Hematopoietic multipotent progenitor cell treated with erythropoietin and hydrocortisone succinate and interleukin-3 and kit ligand, for 6 days (in vitro differentiated cells): Measurements from ENCODE around the gene TARM1.
"Not testable (repeated sequence)": the region's sequence is repeated elsewhere in the genome, so short reads cannot be mapped to it uniquely, and the experiment has no call there.

Experiments
- DNase-seq: peaks from one replicate; pipeline ENCODE4 v3.0.0-alpha.2; 2015

The TARM1 gene

GRCh38 chr19:54099190-54099902 is 18.2 kb upstream of the TARM1 start:
- DNase-seq: no peak

DNA sequence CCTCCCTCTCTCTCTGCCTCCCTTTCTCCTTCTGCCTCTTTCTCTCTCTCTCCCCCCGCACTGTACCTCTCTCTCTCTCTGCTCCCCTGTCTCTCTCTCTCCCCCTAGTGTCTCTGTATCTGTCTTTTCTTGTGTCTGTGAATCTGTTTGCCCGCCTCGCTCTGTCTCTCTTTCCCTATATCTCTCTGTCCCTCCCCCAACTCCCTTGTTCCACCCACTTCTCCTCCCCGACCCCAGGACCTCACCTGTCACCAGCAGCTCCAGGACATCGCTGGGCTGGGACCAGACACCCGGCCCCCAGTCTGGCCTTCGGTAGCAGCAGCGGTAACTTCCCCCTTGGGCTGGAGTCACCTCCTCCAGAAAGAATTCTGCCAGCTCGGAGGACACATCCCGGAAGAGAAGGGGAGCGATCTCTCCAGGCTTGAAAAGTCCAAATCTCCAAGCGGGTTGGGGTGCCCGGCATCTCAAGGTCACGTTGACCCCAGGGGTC is 15.5 kb upstream of the TARM1 start:
- peak; percentile 67 for DNase-seq

DNA sequence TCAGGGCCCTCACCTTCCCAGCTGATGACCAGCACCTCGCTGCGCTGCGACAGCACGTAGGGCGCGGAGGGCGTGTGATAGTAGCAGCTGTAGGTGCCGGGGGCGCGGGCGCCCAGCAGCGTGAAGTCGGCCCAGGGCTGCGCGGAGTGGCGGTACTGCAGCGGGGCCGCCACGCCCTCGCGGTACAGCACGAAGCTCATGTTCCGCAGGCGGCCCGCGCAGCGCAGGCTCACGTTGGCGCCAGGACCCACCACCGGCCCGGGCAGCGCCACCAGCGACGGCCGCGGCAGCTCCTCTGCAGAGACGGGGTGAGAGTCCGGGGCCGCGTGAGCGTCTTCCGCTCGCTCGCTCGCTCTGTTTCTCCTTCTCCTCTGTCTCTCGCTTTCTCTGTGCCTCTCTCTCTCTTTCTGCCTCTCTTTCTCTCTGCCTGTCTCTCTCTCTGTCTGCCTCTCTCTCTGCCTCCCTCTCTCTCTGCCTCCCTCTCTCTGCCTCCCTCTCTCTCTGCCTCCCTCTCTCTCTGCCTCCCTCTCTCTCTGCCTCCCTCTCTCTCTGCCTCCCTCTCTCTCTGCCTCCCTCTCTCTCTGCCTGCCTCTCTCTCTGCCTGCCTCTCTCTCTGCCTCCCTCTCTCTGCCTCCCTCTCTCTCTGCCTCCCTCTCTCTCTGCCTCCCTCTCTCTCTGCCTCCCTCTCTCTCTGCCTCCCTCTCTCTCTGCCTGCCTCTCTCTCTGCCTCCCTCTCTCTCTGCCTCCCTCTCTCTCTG is 14.9 kb upstream of the TARM1 start:
- peak; percentile 51 for DNase-seq

- no peak for DNase-seq
Measured at GRCh38 chr19:54095136-54095858, 14.1 kb upstream of the TARM1 start.

DNA sequence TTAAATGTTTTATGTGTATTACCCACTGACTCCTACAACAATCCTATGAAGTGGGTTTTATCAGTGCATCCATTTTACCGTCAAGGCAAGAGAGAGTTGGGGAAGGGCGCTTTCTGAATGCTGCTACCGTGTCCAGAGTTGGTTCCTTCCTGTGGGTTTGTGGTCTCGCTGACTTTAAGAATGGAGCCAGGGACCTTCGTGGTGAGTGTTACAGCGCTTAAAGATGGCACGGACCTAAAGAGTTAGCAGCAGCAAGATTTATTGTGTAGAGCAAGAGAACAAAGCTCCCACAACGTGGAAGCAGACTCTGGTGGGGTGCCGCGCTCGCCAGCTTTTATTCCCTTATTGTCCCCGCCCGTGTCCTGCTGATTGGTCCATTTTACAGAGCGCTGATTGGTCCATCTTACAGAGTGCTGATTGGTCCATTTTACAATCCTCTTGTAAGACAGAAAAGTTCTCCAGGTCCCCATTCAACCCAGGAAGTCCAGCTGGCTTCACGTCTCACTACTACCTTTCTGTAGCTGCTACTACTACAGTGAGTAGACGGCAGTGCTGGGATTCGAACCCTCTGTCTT is 13.3 kb upstream of the TARM1 start:
- DNase-seq: no peak

DNA sequence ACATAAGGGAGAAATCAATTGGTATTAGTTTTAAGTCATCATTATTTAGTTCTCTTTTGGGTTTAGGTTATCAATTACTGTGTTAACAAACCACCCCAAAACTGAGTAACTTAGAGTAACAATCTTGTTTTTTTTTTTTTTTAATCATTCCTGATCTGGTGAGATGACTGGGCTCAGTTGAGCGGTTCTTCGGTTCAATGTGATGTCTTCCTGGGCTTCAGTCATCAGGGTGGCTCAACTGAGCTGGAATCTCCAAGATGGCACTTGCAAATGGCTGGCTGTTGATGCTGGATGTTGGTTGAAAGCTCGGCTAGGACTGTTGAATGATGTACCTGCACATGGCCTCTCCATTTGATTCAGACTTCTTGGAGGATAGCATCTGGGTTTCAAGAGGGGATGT is 3.2 kb upstream of the TARM1 start:
- DNase-seq: no peak

DNA sequence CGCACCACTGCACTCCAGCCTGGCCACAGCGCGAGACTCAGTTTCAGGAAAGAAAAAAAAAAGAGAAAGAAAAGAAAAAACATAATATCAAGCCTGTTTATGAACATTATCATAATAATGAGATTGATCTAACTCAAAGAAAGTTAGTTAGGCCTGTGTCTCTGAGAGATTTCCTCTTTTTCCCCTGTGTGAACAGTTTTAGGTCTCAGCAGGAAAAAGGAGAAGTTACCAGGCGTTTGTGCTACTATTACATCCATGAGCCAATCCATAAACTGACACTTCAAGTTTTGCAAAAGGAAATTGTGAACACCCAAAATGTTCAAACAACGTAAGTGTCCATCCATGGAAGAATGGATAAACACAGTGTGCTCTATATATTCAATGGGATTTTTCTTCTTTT is 3.8 kb downstream of the TARM1 start:
- peak; percentile 47 for DNase-seq

GRCh38 chr19:54074851-54075250 is 6.3 kb downstream of the TARM1 start:
- DNase-seq: no peak

DNA sequence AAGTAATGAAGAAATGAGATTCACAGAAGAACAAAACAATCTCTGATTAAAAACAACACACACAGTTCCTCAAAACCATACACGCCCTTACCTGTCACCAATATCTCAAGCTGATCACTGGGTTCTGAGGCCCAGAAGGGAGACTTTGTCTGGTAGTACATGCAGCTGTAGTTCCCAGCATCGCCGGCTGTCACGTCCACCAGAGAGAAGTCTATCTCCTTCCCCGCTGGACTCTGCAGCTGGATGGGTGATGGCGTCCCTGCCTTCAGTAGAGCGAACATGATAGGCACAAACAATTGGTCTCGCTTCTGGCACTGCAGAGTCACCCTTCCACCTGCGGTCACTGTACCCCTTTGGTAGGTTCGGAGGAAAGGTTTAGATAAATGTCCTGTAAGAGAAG is 7.3 kb downstream of the TARM1 start:
- no peak for DNase-seq

DNA sequence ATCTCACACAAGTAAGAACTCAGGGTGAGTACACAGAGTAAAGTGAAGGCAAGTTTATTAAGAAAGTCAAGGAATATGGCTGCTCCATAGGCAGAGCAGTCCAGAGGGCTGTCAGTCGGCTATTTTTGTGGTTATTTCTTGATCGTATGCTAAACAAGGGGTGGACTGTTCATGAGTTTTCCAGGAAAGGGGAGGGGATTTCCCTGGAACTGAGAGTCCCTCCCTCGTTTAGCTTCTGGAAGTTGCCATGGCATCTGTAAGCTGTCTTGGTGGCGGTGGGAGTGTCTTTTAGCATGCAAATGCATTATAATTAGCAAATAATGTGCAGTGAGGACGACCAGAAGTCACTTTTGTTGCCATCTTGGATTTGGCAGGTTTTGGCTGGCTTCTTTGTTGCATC is 11.7 kb downstream of the TARM1 start:
- no peak for DNase-seq

- DNase-seq: no peak
Measured at GRCh38 chr19:54063350-54064116, 17.6 kb downstream of the TARM1 start, which contains the start of gene VSTM1. TSS of gene VSTM1 (minus strand) at chr19:54063897. CDS start at chr19:54063777, 120 bp downstream.

DNA sequence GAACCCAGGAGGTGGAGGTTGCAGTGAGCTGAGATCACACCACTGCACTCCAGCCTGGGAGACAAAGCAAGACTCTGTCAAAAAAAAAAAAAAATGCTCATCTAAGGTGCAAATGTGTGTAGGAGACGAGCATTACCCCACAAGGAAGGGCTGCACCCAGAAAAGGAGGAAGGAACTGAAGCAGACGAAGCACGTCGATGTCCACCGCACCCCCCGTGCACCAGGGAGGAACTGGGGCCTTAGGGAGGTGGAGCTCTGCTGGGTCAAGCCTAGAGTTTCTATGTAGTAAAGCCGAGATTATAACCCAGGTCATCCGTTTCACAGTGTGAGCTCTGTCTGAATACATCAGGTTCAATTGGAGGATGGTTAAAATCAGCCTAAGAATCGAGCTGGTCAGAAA is 18.5 kb downstream of the TARM1 start:
- DNase-seq: peak; percentile 9

DNA sequence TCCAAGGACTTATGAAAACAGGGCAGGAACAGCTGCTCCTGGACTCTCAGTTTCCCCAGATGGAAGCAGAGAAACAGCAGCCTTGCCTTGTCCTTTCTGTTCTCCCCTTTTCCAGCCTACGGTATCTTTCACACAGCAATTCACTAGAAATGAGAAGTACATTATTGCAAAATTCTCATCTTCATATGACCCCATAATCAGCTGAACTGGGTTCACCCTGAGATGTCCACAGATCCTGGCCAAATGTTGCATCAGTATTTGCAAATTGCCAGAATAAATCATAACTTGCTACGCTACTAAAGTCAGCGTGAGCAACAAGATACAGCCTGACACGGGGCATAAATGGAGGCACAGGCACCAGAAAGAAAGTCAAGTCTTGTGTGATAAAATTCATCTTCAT is 33.5 kb downstream of the TARM1 start:
- DNase-seq: peak; percentile 14

DNA sequence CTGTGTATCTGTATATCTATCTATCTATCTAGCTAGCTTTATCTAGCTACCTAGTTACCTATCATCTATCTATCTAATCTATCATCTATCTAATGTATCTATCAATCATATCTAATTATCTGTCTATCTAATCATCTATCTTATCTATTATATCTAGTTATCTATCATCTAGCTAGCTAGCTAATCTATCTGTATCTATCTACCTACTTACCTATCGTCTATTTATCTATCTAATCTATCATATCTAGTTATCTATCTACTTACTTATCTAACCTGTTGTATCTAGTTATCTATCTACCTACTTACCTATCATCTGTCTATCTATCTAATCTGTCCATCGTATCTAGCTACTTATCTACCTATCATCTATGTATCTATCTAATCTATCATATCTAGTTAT is 35.4 kb downstream of the TARM1 start:
- no peak for DNase-seq

- no peak for DNase-seq
Measured at GRCh38 chr19:54042989-54043388, 38.2 kb downstream of the TARM1 start.

DNA sequence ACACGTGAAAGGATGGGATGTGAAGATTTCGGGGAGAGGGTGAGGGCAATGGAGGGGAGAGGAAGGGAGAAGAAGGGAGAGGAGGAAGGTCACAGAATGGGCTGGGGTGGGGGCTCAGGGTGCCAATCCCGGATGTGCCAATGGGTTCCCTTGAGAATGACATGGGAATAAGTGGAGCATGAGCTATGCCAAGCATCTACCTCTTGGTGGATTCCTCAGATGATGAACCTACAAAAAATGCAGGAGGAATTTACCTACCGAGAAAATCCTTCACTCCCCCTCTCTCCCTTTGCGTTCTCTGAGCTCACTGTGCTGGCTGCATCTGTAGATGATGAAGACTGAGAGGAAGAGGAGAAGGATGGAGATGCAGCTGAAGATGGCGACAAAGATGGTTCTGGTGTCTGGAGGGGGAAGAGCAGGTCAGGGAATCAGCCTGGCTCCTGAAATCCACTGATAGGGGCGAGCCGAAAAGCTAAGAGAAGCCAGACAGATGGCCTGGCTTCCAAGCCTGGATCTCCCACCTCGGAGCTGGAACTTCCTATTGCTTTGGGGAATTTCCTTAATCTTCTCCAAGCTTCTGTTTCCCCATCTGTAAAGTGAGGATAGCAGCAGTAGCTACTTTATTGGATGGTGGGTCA is 39.1 kb downstream of the TARM1 start:
- no peak for DNase-seq

GRCh38 chr19:54040003-54040402 is 41.2 kb downstream of the TARM1 start:
- DNase-seq: no peak

DNA sequence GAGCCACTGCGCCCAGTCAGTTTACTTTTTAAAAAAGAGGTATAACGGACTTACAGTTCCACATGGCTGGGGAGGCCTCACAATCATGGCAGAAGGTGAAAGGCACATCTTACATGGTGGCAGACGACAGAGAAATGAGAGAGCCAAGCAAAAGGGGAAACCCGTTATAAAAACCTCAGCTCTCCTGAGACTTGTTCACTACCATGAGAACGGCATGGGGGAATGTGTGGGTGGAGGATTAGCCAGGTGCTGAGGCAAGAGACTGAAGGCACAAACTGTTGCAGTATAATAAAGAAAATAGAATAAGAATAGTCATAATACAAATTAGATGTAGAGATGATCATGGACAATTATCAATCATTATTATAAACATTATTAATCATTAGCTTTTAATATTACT is 44.6 kb downstream of the TARM1 start:
- DNase-seq: not testable (repeated sequence)

DNA sequence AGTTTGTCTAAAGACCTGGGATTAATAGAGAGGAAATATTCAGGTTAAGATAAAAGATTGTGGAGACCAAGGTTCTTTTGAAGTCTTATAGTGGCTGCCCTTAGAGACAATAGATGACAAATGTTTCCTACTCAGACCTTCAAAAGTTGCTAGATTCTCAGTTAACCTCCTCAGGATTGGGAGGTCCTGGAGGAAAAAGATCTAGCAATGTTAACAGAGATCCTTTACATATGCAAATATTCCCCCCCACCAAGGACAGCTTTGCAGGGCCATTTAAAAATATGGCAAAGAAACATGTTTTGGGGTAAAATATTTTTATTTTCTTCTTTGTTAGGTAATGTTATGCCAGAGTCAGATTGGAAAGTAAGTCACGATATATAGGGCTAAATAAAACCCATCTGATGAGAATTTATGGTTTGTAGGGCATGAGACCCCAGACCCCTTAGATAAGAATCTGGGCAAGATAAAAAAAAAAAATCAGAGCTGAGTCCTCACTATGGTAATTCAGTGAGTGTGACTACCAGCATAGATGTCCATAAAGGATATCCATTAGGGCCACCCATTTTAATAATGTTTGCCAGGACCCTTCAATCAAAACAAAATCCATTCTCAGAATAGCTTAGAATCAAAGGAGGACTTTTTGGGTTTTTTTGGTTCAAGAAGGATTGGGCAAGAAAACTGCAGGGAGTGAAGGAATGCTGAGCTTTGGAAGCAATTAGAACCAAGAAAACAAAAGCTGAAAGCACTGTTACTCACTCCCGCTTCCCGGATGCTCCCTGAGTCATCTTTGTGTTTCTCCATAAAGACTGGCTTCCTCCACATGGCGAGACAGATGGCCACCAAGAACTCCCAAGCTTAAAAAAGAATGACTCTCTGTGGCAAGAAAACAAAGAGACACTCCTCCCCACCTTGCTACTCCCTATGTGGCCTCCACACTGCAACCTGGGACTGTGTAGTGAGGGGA is 45.7 kb downstream of the TARM1 start:
- DNase-seq: no peak

DNA sequence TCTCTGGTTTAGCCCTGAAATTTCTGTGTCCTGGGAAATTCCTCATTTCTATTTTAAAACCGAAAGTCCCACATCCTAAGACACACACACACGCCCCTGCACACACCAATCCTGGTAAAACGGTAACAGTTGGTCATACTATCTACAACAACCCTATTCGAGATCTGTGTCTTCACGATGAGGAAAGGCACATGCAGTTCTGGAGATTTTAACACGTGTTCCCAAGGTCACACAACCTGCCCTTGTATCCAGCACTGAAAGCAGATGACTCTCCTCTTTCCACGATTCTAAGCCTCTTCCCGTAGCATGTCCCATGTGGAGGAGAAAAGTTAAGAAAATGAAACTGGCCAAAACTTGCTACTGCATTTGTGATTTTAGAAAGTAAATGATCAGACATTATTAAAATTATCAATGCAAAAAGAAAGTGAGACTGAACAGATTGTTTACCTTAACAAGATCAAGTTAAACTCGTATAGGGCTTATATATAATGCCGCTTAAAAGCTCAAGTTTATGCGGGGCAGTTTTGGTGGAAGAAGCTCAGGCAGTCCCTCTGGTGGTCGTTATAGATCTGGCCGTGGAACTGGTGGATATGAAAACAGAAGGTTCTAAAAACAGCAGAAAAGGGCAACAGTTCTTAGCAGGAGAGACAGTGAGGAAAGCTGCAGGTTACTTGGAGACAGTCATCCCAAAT is 50.1 kb downstream of the TARM1 start:
- DNase-seq: peak; percentile 50
